GM18526 (cell line): ENCODE measurements around the gene SLC38A7.

Experiments
- POLR2A ChIP-seq: IDR thresholded peaks from 3 replicates; pipeline ENCODE4 v1.6.1; 2011; ENCODE audit not compliant: insufficient read length; ENCODE audit errors: extremely low read depth

Gene SLC38A7

DNA sequence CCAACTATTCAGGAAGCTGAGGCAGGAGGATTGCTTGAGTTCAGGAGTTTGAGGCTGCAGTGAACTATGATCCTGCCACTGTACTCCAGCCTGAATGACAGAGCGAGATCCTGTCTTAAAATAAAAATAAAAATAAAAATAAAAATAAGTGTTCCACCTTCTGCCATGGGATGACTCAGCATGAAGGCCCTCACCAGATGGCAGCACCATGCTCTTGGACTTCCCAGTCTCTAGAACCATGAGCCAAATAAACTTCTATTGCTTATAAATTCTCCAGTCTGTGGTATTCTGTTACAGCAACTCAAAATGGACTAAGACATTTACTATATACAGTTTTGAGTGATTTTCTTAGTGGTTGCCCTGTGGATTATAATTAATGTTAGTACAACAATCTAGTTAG lies 7.9 kb upstream of the SLC38A7 start:
- TF ChIP-seq POLR2A, result no peak

DNA sequence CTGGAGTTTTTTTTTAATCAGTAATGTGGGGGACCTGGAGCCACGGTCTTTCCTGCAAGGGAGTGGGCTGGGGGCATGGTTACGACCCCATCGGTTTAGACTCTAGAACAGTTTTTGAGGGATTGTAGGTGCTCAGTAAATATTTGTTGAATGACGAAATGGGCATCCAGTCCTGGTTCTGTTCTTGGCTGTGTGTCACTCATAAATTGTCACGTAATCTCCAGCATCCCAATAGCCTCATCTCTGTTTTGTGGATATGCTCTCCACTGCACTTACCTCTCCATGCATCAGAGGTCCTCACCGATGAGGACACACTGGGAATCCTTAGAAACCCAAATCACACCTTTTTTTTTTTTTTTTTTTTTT lies 497 bp upstream of the SLC38A7 start:
- TF ChIP-seq POLR2A, result no peak

DNA sequence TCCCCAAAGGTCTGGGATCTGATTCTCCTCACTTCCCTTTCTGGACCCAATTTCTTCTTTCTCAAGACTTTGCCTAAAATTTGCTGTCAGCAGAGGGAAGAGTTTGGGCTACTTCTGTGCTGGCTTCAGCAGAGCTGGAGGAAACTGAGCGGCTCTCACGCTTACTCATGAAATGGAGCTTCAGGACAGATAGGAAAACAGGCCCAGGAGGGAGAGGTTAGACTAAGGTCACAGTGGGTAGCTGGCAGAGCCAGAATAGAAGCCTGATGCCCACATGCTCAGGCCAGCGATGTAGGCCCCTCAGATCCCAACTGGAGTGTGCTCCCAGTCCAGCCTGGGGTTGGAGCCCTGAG lies 593 bp downstream of the SLC38A7 start:
- TF ChIP-seq POLR2A, result no peak

DNA sequence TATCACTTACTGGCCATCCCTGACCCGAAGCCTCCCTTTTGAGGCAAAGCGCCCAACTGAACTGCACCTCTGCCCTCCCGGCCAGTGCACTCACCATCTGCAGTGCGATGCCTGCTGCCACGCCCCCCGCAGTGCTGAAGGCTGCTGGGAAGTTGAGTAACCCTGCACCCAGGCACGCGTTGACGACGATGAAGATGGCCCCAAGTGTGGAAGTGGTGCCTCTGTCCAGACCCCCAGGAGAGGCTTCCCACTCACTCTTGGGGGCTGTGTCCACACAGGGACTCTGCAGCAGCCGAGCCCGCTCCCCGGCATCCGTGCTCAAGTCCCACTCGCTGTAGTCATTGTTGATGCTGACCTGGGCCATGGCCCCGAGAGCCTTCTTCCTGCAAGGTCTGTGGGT lies 4.8 kb downstream of the SLC38A7 start:
- TF ChIP-seq POLR2A, result no peak

DNA sequence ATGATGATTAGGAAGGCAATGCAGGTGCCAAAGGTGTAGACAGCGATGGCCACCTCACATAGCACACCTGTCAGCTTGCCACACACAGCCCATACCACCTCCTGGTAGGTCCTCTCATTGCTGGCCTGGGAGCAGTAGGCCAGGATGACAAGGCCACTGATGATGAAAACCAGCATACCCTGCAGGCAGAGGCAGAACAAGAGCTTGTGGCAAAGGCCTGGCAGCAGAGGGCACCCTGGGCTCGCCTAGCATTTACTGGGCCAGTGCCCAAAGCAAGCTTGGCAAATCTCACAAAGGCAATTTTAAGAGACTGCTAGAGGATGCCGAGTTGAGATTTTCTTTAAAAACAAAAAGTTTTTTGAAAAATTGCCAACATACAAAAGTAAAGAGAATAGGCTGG lies 5.9 kb downstream of the SLC38A7 start:
- TF ChIP-seq POLR2A, result no peak

DNA sequence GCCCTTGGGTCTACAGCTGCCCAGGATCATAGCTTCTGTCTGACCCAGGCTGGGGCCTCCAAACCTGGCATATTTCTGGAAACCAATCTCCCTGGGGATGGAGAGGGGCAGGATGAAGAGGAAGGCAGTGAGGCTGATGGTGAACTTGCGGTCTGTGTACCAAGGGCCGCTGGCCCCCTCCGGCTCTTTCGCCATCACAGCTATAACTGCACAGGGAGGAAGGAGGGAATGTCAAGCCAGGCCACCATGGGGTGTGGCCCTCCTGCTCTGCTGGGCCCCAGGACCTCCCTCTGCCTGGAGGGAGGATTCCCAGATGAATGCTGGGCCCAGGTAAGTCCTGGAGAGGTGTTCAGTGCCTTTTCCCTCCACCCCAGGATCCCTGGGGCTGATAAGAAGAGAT lies 6.3 kb downstream of the SLC38A7 start:
- TF ChIP-seq POLR2A, result no peak

DNA sequence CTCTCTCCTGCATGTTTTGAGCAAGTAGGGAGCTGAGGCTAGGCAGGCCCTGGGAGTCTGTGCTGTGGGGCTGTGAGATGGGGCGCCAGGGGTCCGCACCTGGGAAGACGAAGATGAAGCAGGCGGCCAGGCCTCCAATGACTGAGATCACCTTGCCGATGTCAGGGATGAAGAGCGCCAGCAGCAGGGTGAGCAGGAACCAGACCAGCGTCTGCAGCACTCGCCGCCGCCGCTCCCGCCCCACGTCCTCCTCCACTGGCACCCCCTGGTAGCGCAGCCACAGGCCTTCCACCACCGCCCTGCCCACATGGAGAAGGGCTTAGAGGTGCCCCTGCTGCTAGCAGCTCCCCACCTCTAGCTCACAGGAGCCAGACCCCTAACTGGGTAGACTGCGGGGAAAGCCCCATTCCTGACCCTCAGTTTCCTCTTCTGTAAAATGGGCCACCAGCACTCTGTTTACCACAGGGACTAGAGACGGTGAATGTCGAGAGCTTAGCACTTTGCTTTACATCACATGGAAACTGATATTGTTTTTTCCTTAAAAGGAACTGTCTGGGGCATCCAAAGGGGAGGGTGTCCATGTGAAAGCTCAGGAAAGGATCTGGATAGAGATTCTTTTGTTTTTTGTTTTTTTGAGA lies 13.5 kb downstream of the SLC38A7 start:
- TF ChIP-seq POLR2A, result no peak

DNA sequence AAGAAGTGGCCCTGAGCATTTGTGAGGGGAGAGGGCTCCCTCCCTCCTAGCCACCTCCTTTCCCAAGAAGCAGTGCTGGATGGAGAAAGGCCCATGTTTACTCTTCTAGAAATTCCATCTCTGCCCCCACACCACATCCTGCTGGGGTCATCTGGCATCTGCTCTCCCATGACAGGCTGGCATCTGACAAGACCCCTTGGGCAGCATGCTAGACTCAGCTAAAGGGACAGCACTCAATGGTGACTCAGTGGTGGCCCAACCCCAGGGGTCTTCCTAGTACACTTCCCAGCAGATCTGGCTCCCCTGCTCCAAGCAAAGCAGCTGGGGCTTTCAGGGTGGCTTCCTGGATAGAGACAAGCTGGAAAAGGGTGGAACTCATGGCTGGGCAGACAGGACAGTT lies 14.4 kb downstream of the SLC38A7 start:
- TF ChIP-seq POLR2A, result no peak

DNA sequence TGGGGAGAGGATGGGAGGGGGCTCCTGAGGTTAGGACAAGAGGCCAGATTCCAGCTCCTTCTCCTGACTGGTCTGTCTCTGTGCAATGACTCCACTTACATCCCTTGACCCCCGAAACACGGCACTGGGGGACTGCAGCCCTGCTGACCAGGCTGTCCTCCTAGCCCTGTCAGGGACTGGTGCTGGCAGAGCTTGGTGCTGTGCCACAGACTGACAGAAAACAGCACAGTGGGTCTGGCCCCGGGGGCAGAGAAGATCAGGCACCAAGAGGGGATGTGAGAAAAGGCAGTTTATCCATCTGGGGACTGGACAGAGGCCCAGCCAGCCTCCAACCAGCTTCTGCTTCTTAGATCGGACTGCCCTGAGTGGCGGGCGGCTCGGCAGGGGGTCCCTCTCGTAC lies 19.4 kb downstream of the SLC38A7 start:
- TF ChIP-seq POLR2A, result no peak

DNA sequence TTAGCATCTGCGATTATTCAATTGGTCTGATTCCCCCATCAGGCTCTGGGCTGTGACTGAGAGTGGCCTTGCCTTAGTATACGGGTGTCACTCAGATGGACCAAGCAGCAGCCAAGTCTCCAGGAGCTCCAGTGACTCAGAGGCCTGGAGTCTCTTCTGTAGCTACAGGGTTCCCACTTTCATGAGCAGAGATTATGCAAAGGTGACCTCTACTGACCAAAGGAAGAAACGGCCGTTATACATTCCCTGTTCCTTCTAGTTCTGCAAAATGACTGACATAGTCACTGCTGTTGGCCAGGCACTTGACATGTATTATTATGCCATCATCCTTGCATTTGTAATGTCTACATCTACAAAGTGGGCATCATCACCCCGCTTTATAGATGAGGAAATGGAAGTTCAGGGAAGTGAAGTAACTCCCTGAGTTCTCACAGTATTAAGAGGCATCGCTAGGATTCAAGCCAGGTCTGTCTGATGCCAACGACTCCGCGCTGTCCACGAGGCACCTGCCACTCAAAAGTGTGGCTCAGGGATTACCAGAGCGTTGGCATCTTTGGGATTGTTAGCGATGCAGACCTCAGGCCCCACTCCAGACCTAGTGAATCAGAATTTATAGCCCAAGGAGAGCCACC lies 23.3 kb downstream of the SLC38A7 start:
- no peak for TF ChIP-seq POLR2A

DNA sequence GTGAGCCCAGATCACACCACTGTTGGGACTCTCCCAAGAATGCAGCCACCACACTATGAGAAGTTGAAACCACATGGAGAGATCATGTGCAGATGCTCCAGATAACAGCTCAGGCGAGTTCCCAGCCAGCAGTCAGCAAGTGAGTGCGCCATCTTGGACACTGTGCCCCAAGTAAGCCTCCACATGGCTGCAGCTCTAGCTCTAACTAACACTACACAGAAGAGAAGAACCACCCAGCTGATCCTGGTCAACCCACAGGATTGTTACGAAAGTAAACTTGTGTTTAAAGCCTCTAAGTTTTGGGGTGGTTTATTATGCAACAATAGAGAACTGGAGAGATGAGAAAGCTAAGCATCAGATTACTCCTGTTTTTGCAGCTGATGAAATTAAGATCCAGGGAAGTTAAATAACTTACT lies 25.8 kb downstream of the SLC38A7 start:
- no peak for TF ChIP-seq POLR2A

DNA sequence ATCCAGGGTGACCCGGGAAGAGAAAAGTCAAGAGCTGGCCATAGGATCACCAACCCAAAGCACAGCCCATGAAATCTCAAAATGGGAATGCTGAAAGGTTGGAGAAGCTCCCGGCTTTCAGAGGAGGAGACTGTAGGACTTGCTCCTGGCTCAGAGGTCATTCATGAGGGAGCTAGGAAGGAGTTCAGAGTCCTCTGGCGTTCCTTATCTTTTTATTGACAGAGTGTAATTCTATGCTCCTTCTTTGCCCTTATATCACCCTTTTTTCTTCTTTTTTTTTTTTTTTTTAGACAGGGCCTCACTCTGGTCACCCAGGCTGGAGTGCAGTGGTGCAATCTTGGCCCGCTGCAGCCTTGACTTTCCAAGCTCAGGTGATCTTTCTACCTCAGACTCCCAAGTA lies 27.7 kb downstream of the SLC38A7 start:
- TF ChIP-seq POLR2A, result no peak

DNA sequence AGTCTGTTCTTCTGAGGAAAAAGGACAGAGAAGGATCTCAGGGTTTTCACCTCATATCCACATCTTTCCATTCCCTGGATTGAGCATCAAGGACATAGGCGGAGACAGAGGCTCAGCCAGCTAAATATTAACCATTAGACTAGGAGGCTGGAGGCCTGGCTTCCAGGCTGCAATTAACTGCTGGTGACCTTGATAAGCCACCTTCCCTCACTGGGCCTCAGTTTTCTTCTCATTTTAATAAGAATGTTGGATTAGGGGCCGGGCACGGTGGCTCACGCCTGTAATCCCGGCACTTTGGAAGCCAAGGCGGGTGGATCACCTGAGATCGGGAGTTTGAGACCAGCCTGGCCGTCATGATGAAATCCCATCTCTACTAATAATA lies 29.4 kb downstream of the SLC38A7 start:
- no peak for TF ChIP-seq POLR2A

DNA sequence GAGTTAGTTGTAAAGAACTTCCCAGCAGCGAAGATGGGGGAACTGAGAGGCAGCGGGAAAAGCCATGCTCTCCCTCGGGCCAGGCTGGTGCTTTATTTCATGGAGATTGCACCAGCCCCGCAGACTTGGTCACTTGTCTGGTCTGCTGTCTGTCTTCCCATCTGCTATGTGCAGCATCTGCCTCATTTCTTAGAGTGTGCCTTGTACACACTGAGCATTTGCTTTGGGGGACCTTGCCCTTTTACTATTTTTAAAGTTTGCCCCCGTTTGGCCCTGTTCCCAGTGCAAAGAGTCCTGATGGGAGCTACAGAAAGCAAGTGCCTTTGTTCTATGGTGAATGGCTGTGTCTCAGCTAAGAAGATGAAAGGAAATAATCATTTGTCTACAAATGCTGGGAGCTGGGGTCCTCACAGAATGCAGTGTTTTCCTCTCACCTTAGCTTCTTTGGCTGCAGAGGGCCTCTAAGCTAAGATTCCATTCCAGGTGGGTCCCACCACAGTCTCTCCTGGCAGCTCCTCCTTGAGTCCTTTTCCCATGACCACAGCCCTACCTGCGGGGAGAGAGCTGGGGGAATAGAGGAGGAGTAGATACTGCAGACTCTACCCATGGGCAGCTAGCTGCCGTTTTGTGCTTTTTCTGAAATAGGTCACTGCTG lies 29.9 kb downstream of the SLC38A7 start:
- no peak for TF ChIP-seq POLR2A

DNA sequence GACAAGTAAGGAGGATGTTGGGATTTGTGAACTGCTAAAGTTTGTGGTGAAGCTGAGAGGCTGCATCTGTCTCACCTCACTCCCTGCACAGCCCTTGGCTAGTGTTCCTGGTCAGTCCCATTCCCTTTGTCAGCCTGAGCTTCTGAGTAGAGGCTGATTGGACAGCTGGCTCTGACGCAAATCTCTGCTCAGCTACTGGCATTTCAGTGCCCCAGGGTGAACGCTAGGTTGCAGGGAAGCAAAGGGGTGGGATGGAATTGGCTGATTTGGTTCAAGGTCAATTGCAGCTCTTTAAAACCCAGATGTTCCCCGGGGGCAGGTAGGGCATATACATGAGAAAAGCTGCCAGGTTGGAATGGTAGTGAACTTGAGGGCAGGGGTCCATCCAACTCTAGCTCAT lies 31.8 kb downstream of the SLC38A7 start:
- TF ChIP-seq POLR2A, result no peak

DNA sequence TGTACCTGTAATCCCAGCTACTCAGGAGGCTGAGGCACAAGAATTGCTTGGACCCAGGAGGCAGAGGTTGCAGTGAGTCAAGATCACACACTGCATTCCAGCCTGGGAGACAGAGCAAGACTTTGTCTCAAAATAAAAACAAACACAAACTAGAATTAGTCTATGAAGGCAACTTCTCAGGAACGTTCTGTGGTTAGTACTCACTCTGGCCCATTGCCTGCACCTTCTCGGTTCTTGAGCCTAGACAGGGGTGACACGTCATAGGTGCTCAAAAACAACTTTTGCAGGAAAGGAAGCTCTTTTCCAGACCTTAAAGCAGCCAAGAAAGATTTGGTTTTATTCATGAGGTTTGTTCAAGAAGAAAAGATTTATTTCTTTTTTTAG lies 32.6 kb downstream of the SLC38A7 start:
- no peak for TF ChIP-seq POLR2A

DNA sequence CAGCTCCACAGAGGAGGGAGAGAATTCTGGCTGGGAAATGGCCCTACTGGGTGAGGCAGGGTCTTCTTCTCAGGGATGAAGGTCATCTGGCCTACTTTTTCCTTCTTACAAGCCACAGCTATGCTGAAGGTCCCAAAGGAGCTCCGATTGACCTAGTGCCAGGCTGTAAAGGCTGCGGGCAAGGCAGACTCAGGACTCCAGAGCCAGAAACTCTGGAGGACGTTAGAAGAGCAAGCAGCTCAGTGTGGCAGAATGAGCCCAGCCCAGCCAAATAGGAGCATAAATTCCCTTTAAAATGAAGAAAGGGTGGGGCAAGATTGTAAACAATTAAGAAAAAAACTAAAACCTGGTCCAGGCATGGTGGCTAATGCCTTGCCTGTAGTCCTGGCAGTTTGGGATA lies 34.9 kb downstream of the SLC38A7 start:
- no peak for TF ChIP-seq POLR2A
